Measurements from ENCODE around the gene DHX32.

DHX32 gene

GRCh38 chr10:125886914-125887512 lies 5.9 kb upstream of the DHX32 start:
- TF ChIP-seq OSR1 (CRISPR knock-in tag; IDR thresholded peaks at IDR 0.05): no peak
- TF ChIP-seq RARB (CRISPR knock-in tag; IDR thresholded peaks at IDR 0.05): no peak
- TF ChIP-seq CREB5 (CRISPR knock-in tag; IDR thresholded peaks at IDR 0.05; ENCODE audit: low read depth): no peak
- TF ChIP-seq TCF4 (CRISPR knock-in tag; IDR thresholded peaks at IDR 0.05; ENCODE audit: borderline replicate concordance): no peak
- no peak for TF ChIP-seq TOX (CRISPR knock-in tag; IDR thresholded peaks at IDR 0.05; ENCODE audit: borderline replicate concordance)
- no peak for TF ChIP-seq ZC3H10 (CRISPR knock-in tag; IDR thresholded peaks at IDR 0.05)
- TF ChIP-seq GLIS3 (CRISPR knock-in tag; IDR thresholded peaks at IDR 0.05): no peak
- TF ChIP-seq BACH2 (CRISPR knock-in tag; IDR thresholded peaks at IDR 0.05; ENCODE audit: borderline replicate concordance): no peak
- no peak for TF ChIP-seq ZNF565 (CRISPR knock-in tag; conservative IDR thresholded peaks at IDR 0.05; ENCODE audit: low read depth)
- no peak for TF ChIP-seq POU6F1 (CRISPR knock-in tag; IDR thresholded peaks at IDR 0.05; ENCODE audit: borderline replicate concordance, low read depth)
- no peak for TF ChIP-seq CSDC2 (CRISPR knock-in tag; IDR thresholded peaks at IDR 0.05)
- TF ChIP-seq ZFP30 (CRISPR knock-in tag; IDR thresholded peaks at IDR 0.05): no peak
- no peak for TF ChIP-seq ISL1 (CRISPR knock-in tag; IDR thresholded peaks at IDR 0.05)
- TF ChIP-seq ARNTL (CRISPR knock-in tag; IDR thresholded peaks at IDR 0.05; ENCODE audit: borderline replicate concordance, low read depth): no peak
- TF ChIP-seq ZNF70 (CRISPR knock-in tag; IDR thresholded peaks at IDR 0.05): no peak
- TF ChIP-seq ESRRG (CRISPR knock-in tag; IDR thresholded peaks at IDR 0.05): no peak
- TF ChIP-seq ZNF8 (CRISPR knock-in tag; IDR thresholded peaks at IDR 0.05): no peak
- no peak for TF ChIP-seq PATZ1 (CRISPR knock-in tag; IDR thresholded peaks at IDR 0.05; ENCODE audit: borderline replicate concordance)
- no peak for ATAC-seq

- TF ChIP-seq ZC3H10 (CRISPR knock-in tag; IDR thresholded peaks at IDR 0.05): no peak
- TF ChIP-seq ARNTL (CRISPR knock-in tag; IDR thresholded peaks at IDR 0.05; ENCODE audit: borderline replicate concordance, low read depth): no peak
- TF ChIP-seq CREB5 (CRISPR knock-in tag; IDR thresholded peaks at IDR 0.05; ENCODE audit: low read depth): no peak
- no peak for TF ChIP-seq OSR1 (CRISPR knock-in tag; IDR thresholded peaks at IDR 0.05)
- TF ChIP-seq POU6F1 (CRISPR knock-in tag; IDR thresholded peaks at IDR 0.05; ENCODE audit: borderline replicate concordance, low read depth): no peak
- no peak for TF ChIP-seq ISL1 (CRISPR knock-in tag; IDR thresholded peaks at IDR 0.05)
- no peak for TF ChIP-seq TSHZ2 (CRISPR knock-in tag; IDR thresholded peaks at IDR 0.05)
- no peak for TF ChIP-seq ZNF70 (CRISPR knock-in tag; IDR thresholded peaks at IDR 0.05)
- no peak for TF ChIP-seq CSDC2 (CRISPR knock-in tag; IDR thresholded peaks at IDR 0.05)
- no peak for TF ChIP-seq SNAI2 (CRISPR knock-in tag; IDR thresholded peaks at IDR 0.05)
- no peak for TF ChIP-seq ZNF565 (CRISPR knock-in tag; conservative IDR thresholded peaks at IDR 0.05; ENCODE audit: low read depth)
- TF ChIP-seq GLIS3 (CRISPR knock-in tag; IDR thresholded peaks at IDR 0.05): no peak
- TF ChIP-seq BACH2 (CRISPR knock-in tag; IDR thresholded peaks at IDR 0.05; ENCODE audit: borderline replicate concordance): no peak
- no peak for TF ChIP-seq TCF4 (CRISPR knock-in tag; IDR thresholded peaks at IDR 0.05; ENCODE audit: borderline replicate concordance)
Observed at GRCh38 chr10:125883211-125883610, 2.1 kb upstream of the DHX32 start.

More at GRCh38 chr10:125883211-125883610, 2.1 kb upstream of the DHX32 start:
- ATAC-seq: no peak

Data from SK-N-SH treated with all-trans-retinoic acid at 6 μM for 48 hours (cell line).